HFFc6 (cell line): ENCODE data around the gene LBHD2. TPM values are rescaled to one million over a fixed set of nuclear protein-coding genes. Genes with fewer than 3 reads are reported as not detected.

Source experiments
- DNase-seq: peaks from one replicate; pipeline ENCODE4 v3.0.0-alpha.2; 2018
- H3K27ac Mint-ChIP-seq: 2 replicates; pipeline ENCODE4 v1.8.0; 2020; ENCODE audit warnings: mild to moderate bottlenecking, mixed read lengths
- H3K27me3 Mint-ChIP-seq: 2 replicates; pipeline ENCODE4 v1.8.0; 2021; ENCODE audit warnings: mild to moderate bottlenecking, moderate library complexity, mixed read lengths; ENCODE audit not compliant: insufficient read depth
- H3K36me3 Mint-ChIP-seq: 2 replicates; pipeline ENCODE4 v1.8.0; 2021; ENCODE audit warnings: low read depth, mixed read lengths
- H3K4me1 Mint-ChIP-seq: 2 replicates; pipeline ENCODE4 v1.8.0; 2020; ENCODE audit warnings: low read depth, mixed read lengths
- H3K4me3 Mint-ChIP-seq: 2 replicates; pipeline ENCODE4 v1.8.0; 2020; ENCODE audit warnings: mild to moderate bottlenecking, moderate library complexity, mixed read lengths
- H3K9me3 Mint-ChIP-seq: 2 replicates; pipeline ENCODE4 v1.8.0; 2020; ENCODE audit warnings: mild to moderate bottlenecking, mixed read lengths
- CTCF ChIP-seq: fragments of 200-600 bp; sonication (generic); IDR thresholded peaks from 2 replicates; pipeline ENCODE4 v1.5.0; 2021; ENCODE audit warnings: antibody characterized with exemption, mild to moderate bottlenecking
- total RNA-seq, 6 experiments: library from RNA; stranded (reverse); fragmentation: NEBNext Ultra II Directional; extraction: Animal tissue kit (Norgen Biotek cat#: 25700); gene quantifications; 2 replicates in 1 of 6; 3 replicates in 5 of 6; pipeline ENCODE4 v1.2.3, GENCODE V29; 2021

Gene LBHD2
- total RNA-seq, 6 experiments from 2014 or later, result not detected

GRCh38 chr14:103064978-103065377, 19.0 kb upstream of the LBHD2 start:
- H3K36me3 Mint-ChIP-seq, result no peaks in the 10 kb centered on the region
- H3K27ac Mint-ChIP-seq, result no peak overlapping the region
- no peak overlapping the region for H3K4me3 Mint-ChIP-seq

GRCh38 chr14:103065861-103066260, 18.1 kb upstream of the LBHD2 start:
- H3K4me1 Mint-ChIP-seq, result peaks cover 21% of the 10 kb centered on the region
- no peak overlapping the region for H3K27ac Mint-ChIP-seq
- no peak for DNase-seq
- TF ChIP-seq CTCF, result no peak
- H3K27me3 Mint-ChIP-seq, result peaks cover 3% of the 10 kb centered on the region; the same call in 1 of the 2 replicates
- no peaks in the 10 kb centered on the region for H3K36me3 Mint-ChIP-seq
- H3K4me3 Mint-ChIP-seq, result no peak overlapping the region
- H3K9me3 Mint-ChIP-seq, result no peaks in the 10 kb centered on the region

More at GRCh38 chr14:103064978-103065377, 19.0 kb upstream of the LBHD2 start:
- no peak for TF ChIP-seq CTCF
- Mint-ChIP-seq H3K27me3 (no peaks in the 10 kb centered on the region; the same call in 1 of the 2 replicates), H3K4me1 (peaks cover 24% of the 10 kb centered on the region), H3K9me3 (no peaks in the 10 kb centered on the region)
- no peak for DNase-seq

GRCh38 chr14:103066399-103066798, 17.6 kb upstream of the LBHD2 start:
- peaks cover 3% of the 10 kb centered on the region; the same call in 1 of the 2 replicates for H3K27me3 Mint-ChIP-seq
- no peak for DNase-seq
- H3K4me3 Mint-ChIP-seq, result no peak overlapping the region
- no peaks in the 10 kb centered on the region for H3K9me3 Mint-ChIP-seq
- no peak for TF ChIP-seq CTCF
- peaks cover 20% of the 10 kb centered on the region for H3K4me1 Mint-ChIP-seq
- no peak overlapping the region for H3K27ac Mint-ChIP-seq
- H3K36me3 Mint-ChIP-seq, result no peaks in the 10 kb centered on the region

GRCh38 chr14:103067231-103067954, 16.6 kb upstream of the LBHD2 start:
- no peaks in the 10 kb centered on the region for H3K9me3 Mint-ChIP-seq
- peak; percentile 74 for DNase-seq
- H3K27me3 Mint-ChIP-seq, result peaks cover 3% of the 10 kb centered on the region; the same call in 1 of the 2 replicates
- H3K4me3 Mint-ChIP-seq, result no peak overlapping the region; the same call in 1 of the 2 replicates
- H3K4me1 Mint-ChIP-seq, result peaks cover 11% of the 10 kb centered on the region
- TF ChIP-seq CTCF, result no peak
- H3K36me3 Mint-ChIP-seq, result no peaks in the 10 kb centered on the region
- peak overlapping the region; percentile 70 for H3K27ac Mint-ChIP-seq

GRCh38 chr14:103068351-103069073, 15.5 kb upstream of the LBHD2 start:
- no peak overlapping the region for H3K27ac Mint-ChIP-seq
- H3K9me3 Mint-ChIP-seq, result no peaks in the 10 kb centered on the region
- TF ChIP-seq CTCF, result no peak
- DNase-seq, result no peak
- H3K4me1 Mint-ChIP-seq, result peaks cover 11% of the 10 kb centered on the region
- H3K4me3 Mint-ChIP-seq, result no peak overlapping the region
- no peaks in the 10 kb centered on the region for H3K36me3 Mint-ChIP-seq
- peaks cover 3% of the 10 kb centered on the region; the same call in 1 of the 2 replicates for H3K27me3 Mint-ChIP-seq
